Upper lobe of left lung (tissue), 4 donors: ENCODE data around the gene CCR4.

Experiments
- CTCF ChIP-seq, 6 experiments: fragments of 450-650 bp in 4 of 6; fragments of 200-600 bp in 2 of 6; sonication (generic) in 2 of 6; IDR thresholded peaks; one replicate each; pipeline ENCODE4 v1.5.1; 2016 to 2019; ENCODE audit warnings: antibody characterized with exemption in 6 of 6
- EP300 ChIP-seq, 4 donors: sonication (generic); formaldehyde crosslinking; IDR thresholded peaks; one replicate each; pipeline ENCODE4 v1.5.1; 2017; ENCODE audit warnings: antibody characterized with exemption in 4 of 4, control low read depth in 2 of 4
- POLR2A ChIP-seq, 4 donors: fragments of 450-650 bp; IDR thresholded peaks; one replicate each; pipeline ENCODE4 v1.5.1; 2016 to 2017; ENCODE audit warnings: antibody characterized with exemption in 4 of 4, mild to moderate bottlenecking in 2 of 4
- POLR2AphosphoS5 ChIP-seq, 2 donors: sonication (generic); formaldehyde crosslinking; IDR thresholded peaks; one replicate each; pipeline ENCODE4 v1.5.1; 2017; ENCODE audit warnings: antibody characterized with exemption in 2 of 2

DNA sequence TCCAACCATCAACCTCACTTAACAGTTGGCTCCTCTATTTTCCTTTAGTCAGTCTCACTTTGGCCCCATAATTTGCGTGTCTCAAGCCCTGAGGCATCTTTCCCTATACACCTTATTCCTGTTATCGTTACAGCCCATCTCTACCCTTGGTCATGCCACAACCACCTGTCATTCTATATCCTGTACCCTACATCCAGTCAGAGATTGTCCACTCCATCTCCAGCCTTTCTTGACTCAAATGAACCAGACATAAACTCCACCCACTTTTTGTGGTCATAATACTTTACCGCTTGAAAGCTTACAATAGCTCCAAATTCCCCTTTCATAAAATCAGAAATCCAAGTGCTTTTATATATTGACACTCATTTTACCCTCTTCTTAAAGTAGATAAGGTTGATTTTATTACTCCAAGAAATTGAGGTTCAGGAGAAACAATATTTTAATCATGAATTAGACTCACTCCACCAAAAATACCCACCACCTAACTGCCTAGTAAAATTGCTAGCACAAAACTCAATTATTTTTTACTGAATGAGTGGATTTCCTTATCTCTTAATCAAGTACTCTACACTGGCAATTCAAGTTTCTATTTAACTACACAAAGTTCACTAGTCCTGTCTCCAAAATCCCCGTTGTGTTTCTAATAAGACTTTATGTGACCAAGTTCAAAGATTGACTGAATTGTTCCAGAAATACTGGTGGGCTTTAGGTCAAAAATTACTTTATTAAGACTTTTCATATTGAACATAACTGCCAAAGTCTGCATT lies 9.1 kb downstream of the CCR4 start:
- TF ChIP-seq CTCF (IDR thresholded peaks at IDR 0.05) (no peak), EP300 (IDR thresholded peaks at IDR 0.05) (no peak), POLR2A (IDR thresholded peaks at IDR 0.05) (no peak), POLR2AphosphoS5 (IDR thresholded peaks at IDR 0.05) (no peak)
